ENCODE results near the gene NR1H2.
A peak's percentile ranks its signal among the peaks of the same experiment; 100 is the strongest.
"Not testable (repeated sequence)": the region's sequence is repeated elsewhere in the genome, so short reads cannot be mapped to it uniquely, and the experiment has no call there.

NR1H2 gene

GRCh38 chr19:50376166-50377050, at the start of gene NR1H2:
Gene NR1H2, plus strand, starts transcription at chr19:50376457. Its CDS starts 1,149 bp downstream, at chr19:50377606.
- Histone ChIP-seq H3K4me3 (ENCODE audit: low read depth in 1 of 5, low read length in 5 of 5) (peak within 1 kb of the TSS; percentile 79 to 94 (median 86)), H3K4me1 (ENCODE audit: control insufficient read depth in 5 of 5, insufficient read depth in 5 of 5, low read length in 5 of 5) (peaks cover 0 to 10% (median 6%) of the 10 kb centered on the region in 5 donors), H3K36me3 (ENCODE audit: control insufficient read depth in 5 of 5, insufficient read depth in 5 of 5, low read length in 5 of 5) (peaks cover 3 to 42% (median 41%) of the 10 kb centered on the region in 5 donors), H3K9me3 (ENCODE audit: control insufficient read depth in 5 of 5, low read length in 5 of 5) (no peaks in the 10 kb centered on the region), H3K27ac (ENCODE audit: low read depth, low read length) (peak within 1 kb of the TSS; percentile 98), H3K9ac (ENCODE audit: low read length in 5 of 5) (peak within 1 kb of the TSS; percentile 48 to 100 (median 97)), H3K27me3 (ENCODE audit: control insufficient read depth in 5 of 5, insufficient read depth in 4 of 5, low read length in 5 of 5) (no peaks in the 10 kb centered on the region)

- Histone ChIP-seq H3K4me1 (ENCODE audit: control insufficient read depth in 5 of 5, insufficient read depth in 5 of 5, low read length in 5 of 5) (peaks cover 0 to 48% (median 30%) of the 10 kb centered on the region in 5 donors), H3K9me3 (ENCODE audit: control insufficient read depth in 5 of 5, low read length in 5 of 5) (no peaks in the 10 kb centered on the region), H3K9ac (ENCODE audit: low read length in 5 of 5) (no peak overlapping the region), H3K36me3 (ENCODE audit: control insufficient read depth in 5 of 5, insufficient read depth in 5 of 5, low read length in 5 of 5) (no peaks in the 10 kb centered on the region), H3K4me3 (ENCODE audit: low read depth in 1 of 5, low read length in 5 of 5) (no peak overlapping the region), H3K27me3 (ENCODE audit: control insufficient read depth in 5 of 5, insufficient read depth in 4 of 5, low read length in 5 of 5) (peaks cover 14 to 34% (median 30%) of the 10 kb centered on the region in 5 donors), H3K27ac (ENCODE audit: low read depth, low read length) (no peak overlapping the region)
Measured at GRCh38 chr19:50327013-50327412, 49.2 kb upstream of the NR1H2 start.

GRCh38 chr19:50327461-50328223, 48.6 kb upstream of the NR1H2 start:
- H3K4me3 ChIP-seq (ENCODE audit: low read depth in 1 of 5, low read length in 5 of 5): no peak overlapping the region

GRCh38 chr19:50328224-50328872, 47.9 kb upstream of the NR1H2 start:
- Histone ChIP-seq H3K4me1 (ENCODE audit: control insufficient read depth in 5 of 5, insufficient read depth in 5 of 5, low read length in 5 of 5) (peaks cover 0 to 58% (median 35%) of the 10 kb centered on the region in 5 donors), H3K27me3 (ENCODE audit: control insufficient read depth in 5 of 5, insufficient read depth in 4 of 5, low read length in 5 of 5) (peaks cover 23 to 44% (median 41%) of the 10 kb centered on the region in 5 donors), H3K9me3 (ENCODE audit: control insufficient read depth in 5 of 5, low read length in 5 of 5) (no peaks in the 10 kb centered on the region), H3K27ac (ENCODE audit: low read depth, low read length) (no peak overlapping the region), H3K9ac (ENCODE audit: low read length in 5 of 5) (no peak overlapping the region), H3K4me3 (ENCODE audit: low read depth in 1 of 5, low read length in 5 of 5) (peak overlapping the region in 3 of 5 donors; percentile 34 to 57 (median 47)), H3K36me3 (ENCODE audit: control insufficient read depth in 5 of 5, insufficient read depth in 5 of 5, low read length in 5 of 5) (no peaks in the 10 kb centered on the region)

More at GRCh38 chr19:50327461-50328223, 48.6 kb upstream of the NR1H2 start:
- no peaks in the 10 kb centered on the region for H3K9me3 ChIP-seq (ENCODE audit: control insufficient read depth in 5 of 5, low read length in 5 of 5)
- no peak overlapping the region for H3K27ac ChIP-seq (ENCODE audit: low read depth, low read length)
- no peak overlapping the region for H3K9ac ChIP-seq (ENCODE audit: low read length in 5 of 5)
- peaks cover 0 to 53% (median 30%) of the 10 kb centered on the region in 5 donors for H3K4me1 ChIP-seq (ENCODE audit: control insufficient read depth in 5 of 5, insufficient read depth in 5 of 5, low read length in 5 of 5)
- H3K36me3 ChIP-seq (ENCODE audit: control insufficient read depth in 5 of 5, insufficient read depth in 5 of 5, low read length in 5 of 5): no peaks in the 10 kb centered on the region
- peaks cover 20 to 40% (median 36%) of the 10 kb centered on the region in 5 donors for H3K27me3 ChIP-seq (ENCODE audit: control insufficient read depth in 5 of 5, insufficient read depth in 4 of 5, low read length in 5 of 5)

- Histone ChIP-seq H3K27ac (ENCODE audit: low read depth, low read length) (no peak overlapping the region), H3K4me1 (ENCODE audit: control insufficient read depth in 5 of 5, insufficient read depth in 5 of 5, low read length in 5 of 5) (peaks cover 0 to 63% (median 39%) of the 10 kb centered on the region in 5 donors), H3K4me3 (ENCODE audit: low read depth in 1 of 5, low read length in 5 of 5) (peak overlapping the region in 3 of 5 donors; percentile 34 to 57 (median 47))
Measured at GRCh38 chr19:50328873-50329145, 47.4 kb upstream of the NR1H2 start.

GRCh38 chr19:50329146-50329925, 46.9 kb upstream of the NR1H2 start, which contains the start of gene KCNC3:
Gene KCNC3, minus strand, starts transcription at chr19:50329377. Its CDS starts 295 bp downstream, at chr19:50329082.
- Histone ChIP-seq H3K9me3 (ENCODE audit: control insufficient read depth in 5 of 5, low read length in 5 of 5) (no peaks in the 10 kb centered on the region), H3K27me3 (ENCODE audit: control insufficient read depth in 5 of 5, insufficient read depth in 4 of 5, low read length in 5 of 5) (peaks cover 23 to 52% (median 44%) of the 10 kb centered on the region in 5 donors), H3K27ac (ENCODE audit: low read depth, low read length) (no peak within 1 kb of the TSS), H3K9ac (ENCODE audit: low read length in 5 of 5) (no peak within 1 kb of the TSS), H3K4me1 (ENCODE audit: control insufficient read depth in 5 of 5, insufficient read depth in 5 of 5, low read length in 5 of 5) (peaks cover 0 to 68% (median 43%) of the 10 kb centered on the region in 5 donors), H3K4me3 (ENCODE audit: low read depth in 1 of 5, low read length in 5 of 5) (peak within 1 kb of the TSS; percentile 34 to 68 (median 48)), H3K36me3 (ENCODE audit: control insufficient read depth in 5 of 5, insufficient read depth in 5 of 5, low read length in 5 of 5) (no peaks in the 10 kb centered on the region)

More at GRCh38 chr19:50328873-50329145, 47.4 kb upstream of the NR1H2 start:
- no peaks in the 10 kb centered on the region for H3K36me3 ChIP-seq (ENCODE audit: control insufficient read depth in 5 of 5, insufficient read depth in 5 of 5, low read length in 5 of 5)
- no peaks in the 10 kb centered on the region for H3K9me3 ChIP-seq (ENCODE audit: control insufficient read depth in 5 of 5, low read length in 5 of 5)
- no peak overlapping the region for H3K9ac ChIP-seq (ENCODE audit: low read length in 5 of 5)
- H3K27me3 ChIP-seq (ENCODE audit: control insufficient read depth in 5 of 5, insufficient read depth in 4 of 5, low read length in 5 of 5): peaks cover 23 to 49% (median 44%) of the 10 kb centered on the region in 5 donors

GRCh38 chr19:50329926-50330294, 46.3 kb upstream of the NR1H2 start:
- H3K9ac ChIP-seq (ENCODE audit: low read length in 5 of 5); H3K27ac ChIP-seq (ENCODE audit: low read depth, low read length); H3K9me3 ChIP-seq (ENCODE audit: control insufficient read depth in 5 of 5, low read length in 5 of 5); H3K36me3 ChIP-seq (ENCODE audit: control insufficient read depth in 5 of 5, insufficient read depth in 5 of 5, low read length in 5 of 5): not testable (repeated sequence)
- peaks cover 0 to 68% (median 43%) of the 10 kb centered on the region in 5 donors for H3K4me1 ChIP-seq (ENCODE audit: control insufficient read depth in 5 of 5, insufficient read depth in 5 of 5, low read length in 5 of 5)
- H3K27me3 ChIP-seq (ENCODE audit: control insufficient read depth in 5 of 5, insufficient read depth in 4 of 5, low read length in 5 of 5): peaks cover 23 to 52% (median 44%) of the 10 kb centered on the region in 5 donors
- H3K4me3 ChIP-seq (ENCODE audit: low read depth in 1 of 5, low read length in 5 of 5): peak overlapping the region in 4 of 5 donors; percentile 34 to 68 (median 52)

GRCh38 chr19:50330365-50331078, 45.7 kb upstream of the NR1H2 start:
- Histone ChIP-seq H3K36me3 (ENCODE audit: control insufficient read depth in 5 of 5, insufficient read depth in 5 of 5, low read length in 5 of 5) (no peaks in the 10 kb centered on the region), H3K4me3 (ENCODE audit: low read depth in 1 of 5, low read length in 5 of 5) (peak overlapping the region; percentile 22 to 60 (median 48)), H3K9ac (ENCODE audit: low read length in 5 of 5) (no peak overlapping the region), H3K4me1 (ENCODE audit: control insufficient read depth in 5 of 5, insufficient read depth in 5 of 5, low read length in 5 of 5) (peaks cover 0 to 66% (median 42%) of the 10 kb centered on the region in 5 donors), H3K9me3 (ENCODE audit: control insufficient read depth in 5 of 5, low read length in 5 of 5) (no peaks in the 10 kb centered on the region), H3K27me3 (ENCODE audit: control insufficient read depth in 5 of 5, insufficient read depth in 4 of 5, low read length in 5 of 5) (peaks cover 23 to 52% (median 44%) of the 10 kb centered on the region in 5 donors), H3K27ac (ENCODE audit: low read depth, low read length) (no peak overlapping the region)

Measured in subcutaneous abdominal adipose tissue (tissue), 5 donors.